Bronchial epithelial cell (primary cell): ENCODE data around the gene ADAMTS17. TPM values are rescaled to one million over a fixed set of nuclear protein-coding genes. Genes with fewer than 3 reads are reported as not detected.

Source experiments
- DNase-seq: peaks from one replicate; pipeline ENCODE4 v3.0.0-alpha.2; 2010; ENCODE audit warnings: low read depth
- FAIRE-seq: peaks from 2 replicates; lab custom pipeline; 2011; peaks lifted over from hg19 to GRCh38; lab: Jason Lieb, UNC
- H3K27me3 ChIP-seq: 2 replicates; pipeline ENCODE4 v1.5.1; 2011; ENCODE audit warnings: low read length; ENCODE audit not compliant: control insufficient read depth, insufficient read depth
- H3K36me3 ChIP-seq: 2 replicates; pipeline ENCODE4 v1.5.1; 2011; ENCODE audit warnings: low read length; ENCODE audit not compliant: control insufficient read depth, insufficient read depth
- H3K4me3 ChIP-seq: 2 replicates; pipeline ENCODE4 v1.5.1; 2011; ENCODE audit warnings: mild to moderate bottlenecking, low read depth, low read length, control low read depth
- CTCF ChIP-seq: IDR thresholded peaks from 2 replicates; pipeline ENCODE4 v1.5.1; 2011; ENCODE audit warnings: mild to moderate bottlenecking, moderate library complexity, low read length, control low read depth, inconsistent platforms; ENCODE audit not compliant: insufficient read depth, severe bottlenecking
- total RNA-seq: library from RNA; depleted of rRNA; stranded (reverse); fragments of >200 nt; gene quantifications from 2 replicates; pipeline ENCODE4 v1.2.1, GENCODE V29; 2014

The ADAMTS17 gene
- total RNA-seq, 1 donor from 2014 or later, result 1.1 TPM

- no peak for FAIRE-seq
- no peaks in the 10 kb centered on the region for H3K36me3 ChIP-seq
- no peaks in the 10 kb centered on the region for H3K27me3 ChIP-seq
- no peak overlapping the region for H3K4me3 ChIP-seq
- TF ChIP-seq CTCF, result no peak
- DNase-seq, result no peak
These were observed 171.2 kb downstream of the ADAMTS17 start for GRCh38 chr15:100170291-100171210.

GRCh38 chr15:100169615-100170290 is 172.0 kb downstream of the ADAMTS17 start:
- Histone ChIP-seq H3K4me3 (no peak overlapping the region), H3K27me3 (no peaks in the 10 kb centered on the region), H3K36me3 (no peaks in the 10 kb centered on the region)
- no peak for TF ChIP-seq CTCF
- DNase-seq, result no peak
- no peak for FAIRE-seq

- Histone ChIP-seq H3K4me3 (no peak overlapping the region), H3K36me3 (no peaks in the 10 kb centered on the region), H3K27me3 (no peaks in the 10 kb centered on the region)
- DNase-seq (no peak), FAIRE-seq (no peak)
- no peak for TF ChIP-seq CTCF
These were observed 173.0 kb downstream of the ADAMTS17 start for GRCh38 chr15:100168787-100169186.

GRCh38 chr15:100167884-100168375 is 173.8 kb downstream of the ADAMTS17 start:
- H3K36me3 ChIP-seq, result no peaks in the 10 kb centered on the region
- DNase-seq (no peak), FAIRE-seq (no peak)
- H3K27me3 ChIP-seq, result no peaks in the 10 kb centered on the region
- no peak overlapping the region for H3K4me3 ChIP-seq
- TF ChIP-seq CTCF, result no peak

GRCh38 chr15:100166313-100166712 is 175.5 kb downstream of the ADAMTS17 start:
- TF ChIP-seq CTCF, result no peak
- FAIRE-seq, result no peak
- Histone ChIP-seq H3K4me3 (no peak overlapping the region), H3K27me3 (no peaks in the 10 kb centered on the region), H3K36me3 (no peaks in the 10 kb centered on the region)
- peak; percentile 15 for DNase-seq
